ENCODE measurements around the gene PIANP.

Gene PIANP

GRCh38 chr12:6653987-6654386 lies 46.6 kb downstream of the PIANP start:
- TF ChIP-seq CTCF (IDR thresholded peaks at IDR 0.05; ENCODE audit: control insufficient read depth, insufficient read depth, low read depth, low read length, missing control alignments), result no peak
- H3K4me3 ChIP-seq (ENCODE audit: control insufficient read depth, low read depth, low read length), result no peak overlapping the region
- DNase-seq (ENCODE audit: low read depth), result no peak

- DNase-seq (ENCODE audit: low read depth), result no peak
- no peak overlapping the region for H3K4me3 ChIP-seq (ENCODE audit: control insufficient read depth, low read depth, low read length)
- TF ChIP-seq CTCF (IDR thresholded peaks at IDR 0.05; ENCODE audit: control insufficient read depth, insufficient read depth, low read depth, low read length, missing control alignments), result no peak
Measured at GRCh38 chr12:6653342-6653741, 47.3 kb downstream of the PIANP start.

- DNase-seq (ENCODE audit: low read depth), result no peak
- no peak for TF ChIP-seq CTCF (IDR thresholded peaks at IDR 0.05; ENCODE audit: control insufficient read depth, insufficient read depth, low read depth, low read length, missing control alignments)
Measured at GRCh38 chr12:6652391-6652790, 48.2 kb downstream of the PIANP start.

GRCh38 chr12:6650832-6651231 lies 49.8 kb downstream of the PIANP start:
- no peak overlapping the region for H3K4me3 ChIP-seq (ENCODE audit: control insufficient read depth, low read depth, low read length)
- DNase-seq (ENCODE audit: low read depth), result no peak
- TF ChIP-seq CTCF (IDR thresholded peaks at IDR 0.05; ENCODE audit: control insufficient read depth, insufficient read depth, low read depth, low read length, missing control alignments), result no peak

More at GRCh38 chr12:6652391-6652790, 48.2 kb downstream of the PIANP start:
- H3K4me3 ChIP-seq (ENCODE audit: control insufficient read depth, low read depth, low read length), result no peak overlapping the region

GRCh38 chr12:6647083-6647604 lies 53.5 kb downstream of the PIANP start, which contains the start of gene ACRBP:
ACRBP (minus strand) TSS chr12:6647432; CDS start chr12:6647366, 66 bp downstream.
- no peak within 1 kb of the TSS for H3K4me3 ChIP-seq (ENCODE audit: control insufficient read depth, low read depth, low read length)
- TF ChIP-seq CTCF (IDR thresholded peaks at IDR 0.05; ENCODE audit: control insufficient read depth, insufficient read depth, low read depth, low read length, missing control alignments), result no peak
- DNase-seq (ENCODE audit: low read depth), result no peak

- TF ChIP-seq CTCF (IDR thresholded peaks at IDR 0.05; ENCODE audit: control insufficient read depth, insufficient read depth, low read depth, low read length, missing control alignments), result no peak
- DNase-seq (ENCODE audit: low read depth), result no peak
- no peak overlapping the region for H3K4me3 ChIP-seq (ENCODE audit: control insufficient read depth, low read depth, low read length)
Measured at GRCh38 chr12:6646276-6647082, 54.1 kb downstream of the PIANP start.
